Right atrium auricular region (tissue), 2 donors: ENCODE results near the gene BANF1. TPM values are rescaled to one million over a fixed set of nuclear protein-coding genes. Genes with fewer than 3 reads are reported as not detected.

Source experiments
- DNase-seq: peaks from one replicate; pipeline ENCODE4 v3.0.0-alpha.2; 2019; ENCODE audit warnings: low spot score
- H3K27ac ChIP-seq, 2 donors: fragments of 200-600 bp; sonication (generic); 1 replicate in 1 of 2; 2 replicates in 1 of 2; pipeline ENCODE4 v1.5.1; 2016 to 2019
- H3K27me3 ChIP-seq, 2 donors: fragments of 200-600 bp; sonication (generic); one replicate each; pipeline versions ENCODE4 v1.5.1 to v1.6.0; 2017 to 2019
- H3K36me3 ChIP-seq: fragments of 200-600 bp; sonication (generic); one replicate; pipeline ENCODE4 v1.5.1; 2016
- H3K4me1 ChIP-seq, 2 donors: fragments of 200-600 bp; sonication (generic); one replicate each; pipeline versions ENCODE4 v1.5.1 to v1.6.0; 2017 to 2019
- H3K4me3 ChIP-seq, 2 donors: fragments of 200-600 bp; sonication (generic); 1 replicate in 1 of 2; 2 replicates in 1 of 2; pipeline ENCODE4 v1.5.1; 2017 to 2019; ENCODE audit warnings: mild to moderate bottlenecking in 1 of 2, moderate library complexity in 1 of 2
- H3K9me3 ChIP-seq, 2 donors: fragments of 200-600 bp; sonication (generic); one replicate each; pipeline ENCODE4 v1.5.1; 2019
- CTCF ChIP-seq, 2 donors: fragments of 200-600 bp; sonication (generic); IDR thresholded peaks; one replicate each; pipeline ENCODE4 v1.5.1; 2019; ENCODE audit warnings: antibody characterized with exemption in 2 of 2
- total RNA-seq, 2 donors: library from RNA; depleted of rRNA; stranded (reverse); fragments of >200 nt; gene quantifications; one replicate each; pipeline ENCODE4 v1.1.0, GENCODE V29; 2016

Gene BANF1
- total RNA-seq, 2 donors from 2014 or later, result 66.6 to 85.5 TPM

- no peaks in the 10 kb centered on the region for H3K27me3 ChIP-seq
- no peak for TF ChIP-seq CTCF (IDR thresholded peaks at IDR 0.05)
- DNase-seq, result no peak
- peaks cover 0 to 6% of the 10 kb centered on the region in 2 donors for H3K4me1 ChIP-seq
- H3K27ac ChIP-seq, result no peak overlapping the region
- no peaks in the 10 kb centered on the region for H3K9me3 ChIP-seq
- H3K36me3 ChIP-seq, result no peaks in the 10 kb centered on the region
- H3K4me3 ChIP-seq, result no peak overlapping the region
These were observed 30.8 kb downstream of the BANF1 start for GRCh38 chr11:66032957-66033735.

DNA sequence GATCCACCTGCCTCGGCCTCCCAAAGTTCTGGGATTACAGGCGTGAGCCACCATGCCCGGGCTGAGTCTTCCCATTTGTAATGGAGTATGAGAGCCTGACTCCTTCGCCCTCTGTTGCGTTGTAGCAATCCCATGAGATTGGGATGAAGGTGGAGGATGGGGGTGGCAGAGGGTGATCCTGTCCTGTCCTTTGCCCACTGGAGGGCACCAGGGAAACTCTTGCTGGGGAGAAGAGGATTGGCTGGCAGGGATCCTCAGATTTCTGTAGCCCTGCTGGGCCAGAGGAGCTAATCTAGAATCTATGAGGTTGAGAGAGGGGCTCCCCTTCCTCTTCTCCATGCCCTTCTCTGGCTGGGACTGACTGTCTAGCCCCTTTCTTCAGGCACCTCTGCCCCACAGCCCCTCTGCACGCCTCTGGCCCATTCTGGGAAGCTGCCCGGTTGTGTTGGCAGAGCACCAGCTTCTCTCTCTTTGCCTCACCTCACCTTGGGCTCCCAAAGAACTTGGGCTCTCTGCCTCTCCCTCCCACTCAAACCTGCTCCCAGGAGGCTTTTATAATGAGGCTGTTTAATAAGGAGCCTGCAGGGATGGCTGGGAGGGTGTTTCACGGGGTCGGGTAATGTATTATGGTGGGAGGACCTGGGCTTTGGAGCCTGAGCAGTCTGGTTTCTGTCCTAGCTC, 33.5 kb downstream of the BANF1 start:
- H3K36me3 ChIP-seq, result no peaks in the 10 kb centered on the region
- H3K27me3 ChIP-seq, result no peaks in the 10 kb centered on the region
- DNase-seq, result no peak
- no peaks in the 10 kb centered on the region for H3K9me3 ChIP-seq
- no peak overlapping the region for H3K27ac ChIP-seq
- TF ChIP-seq CTCF (IDR thresholded peaks at IDR 0.05), result no peak
- H3K4me1 ChIP-seq, result peaks cover 0 to 6% of the 10 kb centered on the region in 2 donors
- H3K4me3 ChIP-seq, result no peak overlapping the region

- H3K4me3 ChIP-seq, result no peak overlapping the region
- no peak overlapping the region for H3K27ac ChIP-seq
These were observed 34.0 kb downstream of the BANF1 start for GRCh38 chr11:66036334-66036710.

DNA sequence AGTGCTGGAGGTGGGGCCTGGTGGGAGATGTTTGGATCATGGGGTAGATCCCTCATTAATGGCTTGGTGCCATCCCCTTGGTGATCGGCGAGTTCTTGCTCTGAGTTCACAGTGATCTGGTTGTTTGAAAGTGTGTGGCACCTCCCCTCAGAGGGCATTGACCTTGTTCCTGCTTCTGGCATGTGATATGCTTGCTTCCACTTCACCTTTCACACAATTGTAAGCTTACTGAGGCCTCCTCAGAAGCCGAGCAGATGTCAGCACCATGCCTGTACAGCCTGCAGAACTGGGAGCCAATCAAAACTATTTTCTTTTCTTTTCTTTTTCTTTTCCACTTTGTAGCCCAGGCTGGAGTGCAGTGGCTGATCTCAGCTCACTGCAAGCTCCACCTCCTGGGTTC, 35.0 kb downstream of the BANF1 start:
- Histone ChIP-seq H3K4me1 (peaks cover 0 to 6% of the 10 kb centered on the region in 2 donors), H3K27me3 (no peaks in the 10 kb centered on the region), H3K27ac (no peak overlapping the region), H3K9me3 (no peaks in the 10 kb centered on the region), H3K4me3 (no peak overlapping the region), H3K36me3 (no peaks in the 10 kb centered on the region)
- no peak for DNase-seq
- TF ChIP-seq CTCF (IDR thresholded peaks at IDR 0.05), result no peak

More at GRCh38 chr11:66036334-66036710, 34.0 kb downstream of the BANF1 start:
- peaks cover 0 to 6% of the 10 kb centered on the region in 2 donors for H3K4me1 ChIP-seq
- H3K9me3 ChIP-seq, result no peaks in the 10 kb centered on the region
- H3K27me3 ChIP-seq, result no peaks in the 10 kb centered on the region
- no peaks in the 10 kb centered on the region for H3K36me3 ChIP-seq
- DNase-seq, result no peak
- TF ChIP-seq CTCF (IDR thresholded peaks at IDR 0.05), result no peak

GRCh38 chr11:66039765-66040164, 37.5 kb downstream of the BANF1 start:
- H3K4me3 ChIP-seq, result no peak overlapping the region
- no peak for TF ChIP-seq CTCF (IDR thresholded peaks at IDR 0.05)
- peaks cover 0 to 6% of the 10 kb centered on the region in 2 donors for H3K4me1 ChIP-seq

More at GRCh38 chr11:66039765-66040164, 37.5 kb downstream of the BANF1 start:
- Histone ChIP-seq H3K36me3 (no peaks in the 10 kb centered on the region), H3K27ac (no peak overlapping the region), H3K27me3 (no peaks in the 10 kb centered on the region), H3K9me3 (no peaks in the 10 kb centered on the region)
- DNase-seq, result no peak
